IMR-90 (cell line): ENCODE results near the gene MRPS7. TPM values are rescaled to one million over a fixed set of nuclear protein-coding genes. Genes with fewer than 3 reads are reported as not detected.

ENCODE experiments used
- ATAC-seq: fragments of 200-7000 bp; cut with Tn5 transposase; 2 replicates; pipeline ENCODE4 v1.9.1; 2020; ENCODE audit warnings: low read depth, mild to moderate bottlenecking, moderate library complexity
- BruUV-seq: library from RNA; stranded (reverse); fragments of 400-500 nt; replicated peaks from 2 replicates; lab custom pipeline; 2021; lab: Mats Ljungman, UMichigan
- CTCF ChIA-PET: fragments of 300-600 bp; formaldehyde crosslinking; extraction: SDS; loops from one replicate; lab custom pipeline; 2021; ENCODE audit warnings: antibody characterized with exemption; lab: Yijun Ruan, JAX
- POLR2A ChIA-PET: fragments of 300-600 bp; sonication (Branson Sonifier 250); formaldehyde crosslinking; loops from one replicate; lab custom pipeline; 2022; ENCODE audit warnings: antibody characterized with exemption; ENCODE audit not compliant: unreplicated experiment; lab: Charles Lee
- DNase-seq: peaks from one replicate; pipeline ENCODE4 v3.0.0; 2013
- H2AFZ ChIP-seq: replicated peaks from 2 replicates; pipeline ENCODE3; 2013; ENCODE audit warnings: low read length, mild to moderate bottlenecking; ENCODE audit not compliant: poor library complexity
- H2AK5ac ChIP-seq: 2 replicates; pipeline ENCODE4 v1.6.1; 2013; ENCODE audit warnings: low read depth, low read length, inconsistent platforms
- H2AK9ac ChIP-seq: replicated peaks from 2 replicates; pipeline ENCODE3; 2013; ENCODE audit warnings: mild to moderate bottlenecking, low read depth, low read length, moderate library complexity; ENCODE audit not compliant: poor library complexity
- H2BK120ac ChIP-seq: 2 replicates; pipeline ENCODE4 v1.6.1; 2013; ENCODE audit warnings: low read depth, low read length, inconsistent platforms
- H2BK15ac ChIP-seq: 3 replicates; pipeline ENCODE4 v1.6.1; 2013; ENCODE audit warnings: low read depth, low read length, inconsistent platforms
- H2BK20ac ChIP-seq: 2 replicates; pipeline ENCODE4 v1.6.1; 2013; ENCODE audit warnings: low read depth, mild to moderate bottlenecking, inconsistent platforms, low read length, moderate library complexity
- H2BK5ac ChIP-seq: 2 replicates; pipeline ENCODE4 v1.6.1; 2013; ENCODE audit warnings: mild to moderate bottlenecking, low read depth, low read length, inconsistent platforms; ENCODE audit not compliant: poor library complexity, severe bottlenecking
- H3K14ac ChIP-seq: replicated peaks from 2 replicates; pipeline ENCODE4 v1.6.1; 2013; ENCODE audit warnings: low read depth, low read length, inconsistent platforms
- H3K18ac ChIP-seq: 2 replicates; pipeline ENCODE4 v1.6.1; 2013; ENCODE audit warnings: low read depth, low read length, control low read depth
- H3K23ac ChIP-seq: 2 replicates; pipeline ENCODE4 v1.6.1; 2013; ENCODE audit warnings: low read depth, low read length, inconsistent platforms
- H3K27ac ChIP-seq: 2 replicates; pipeline ENCODE4 v1.5.1; 2013; ENCODE audit warnings: mild to moderate bottlenecking, control low read depth, low read length; ENCODE audit not compliant: insufficient read depth
- H3K27me3 ChIP-seq: 2 replicates; pipeline ENCODE4 v1.6.1; 2013; ENCODE audit warnings: low read length; ENCODE audit not compliant: control insufficient read depth, insufficient read depth
- H3K36me3 ChIP-seq: 2 replicates; pipeline ENCODE4 v1.6.1; 2013; ENCODE audit warnings: low read length, mixed read lengths; ENCODE audit not compliant: control insufficient read depth, insufficient read depth
- H3K4ac ChIP-seq: 2 replicates; pipeline ENCODE4 v1.6.1; 2013; ENCODE audit warnings: low read depth, low read length, inconsistent platforms
- H3K4me1 ChIP-seq: 2 replicates; pipeline ENCODE4 v1.6.1; 2013; ENCODE audit warnings: low read length, mixed read lengths; ENCODE audit not compliant: control insufficient read depth, insufficient read depth
- H3K4me2 ChIP-seq: 2 replicates; pipeline ENCODE4 v1.6.1; 2013; ENCODE audit warnings: low read depth, mild to moderate bottlenecking, control low read depth, low read length, moderate library complexity
- H3K4me3 ChIP-seq: 2 replicates; pipeline ENCODE4 v1.5.1; 2013; ENCODE audit warnings: low read depth, mild to moderate bottlenecking, control low read depth, low read length, moderate library complexity; ENCODE audit not compliant: insufficient read depth
- H3K56ac ChIP-seq: 2 replicates; pipeline ENCODE4 v1.6.1; 2013; ENCODE audit warnings: low read length, inconsistent platforms; ENCODE audit not compliant: insufficient read depth; ENCODE audit errors: extremely low read depth
- H3K79me1 ChIP-seq, 2 experiments: 2 replicates each; pipeline ENCODE4 v1.6.1; 2013; ENCODE audit warnings: low read length in 2 of 2, inconsistent platforms in 1 of 2, low read depth in 1 of 2
- H3K9ac ChIP-seq: 2 replicates; pipeline ENCODE4 v1.6.1; 2013; ENCODE audit warnings: low read depth, low read length, control low read depth
- H3K9me1 ChIP-seq: 2 replicates; pipeline ENCODE4 v1.6.1; 2013; ENCODE audit warnings: low read length, inconsistent platforms; ENCODE audit not compliant: insufficient read depth
- H3K9me3 ChIP-seq: 2 replicates; pipeline ENCODE4 v1.6.1; 2013; ENCODE audit warnings: low read length; ENCODE audit not compliant: control insufficient read depth, insufficient read depth
- H4K20me1 ChIP-seq: 2 replicates; pipeline ENCODE4 v1.6.1; 2013; ENCODE audit warnings: low read length, inconsistent platforms; ENCODE audit not compliant: insufficient read depth
- H4K5ac ChIP-seq: 2 replicates; pipeline ENCODE4 v1.6.1; 2013; ENCODE audit warnings: mild to moderate bottlenecking, low read depth, low read length, control low read depth
- H4K8ac ChIP-seq, 2 experiments: 2 replicates each; pipeline ENCODE4 v1.6.1; 2013; ENCODE audit warnings: low read depth in 2 of 2, low read length in 2 of 2, control low read depth in 1 of 2, inconsistent platforms in 1 of 2
- H4K91ac ChIP-seq: 2 replicates; pipeline ENCODE4 v1.6.1; 2013; ENCODE audit warnings: low read depth, low read length, inconsistent platforms; ENCODE audit not compliant: insufficient read depth
- BHLHE40 ChIP-seq: fragments of 150-350 bp; IDR thresholded peaks from 2 replicates; pipeline ENCODE4 v1.6.1; 2016; ENCODE audit warnings: mild to moderate bottlenecking, low read depth, low read length
- CHD1 ChIP-seq: IDR thresholded peaks from 2 replicates; pipeline ENCODE4 v1.6.1; 2012; ENCODE audit warnings: low read depth, low read length, improper control_type of control experiment
- MXI1 ChIP-seq: IDR thresholded peaks from 2 replicates; pipeline ENCODE4 v1.6.1; 2012; ENCODE audit warnings: low read depth, mild to moderate bottlenecking, low read length, moderate library complexity, borderline replicate concordance
- NFE2L2 ChIP-seq: fragments of 150-350 bp; IDR thresholded peaks from 2 replicates; pipeline ENCODE4 v1.6.1; 2016; ENCODE audit warnings: low read depth, mild to moderate bottlenecking, low read length
- POLR2A ChIP-seq: IDR thresholded peaks from 2 replicates; pipeline ENCODE4 v1.6.1; 2012; ENCODE audit warnings: mild to moderate bottlenecking, low read depth, low read length
- SMC3 ChIP-seq: fragments of 150-350 bp; IDR thresholded peaks from 2 replicates; pipeline ENCODE4 v1.6.1; 2016; ENCODE audit warnings: low read depth, mild to moderate bottlenecking, antibody characterized with exemption, low read length, moderate library complexity
- WGBS, 2 experiments: methylation state at CpG; one replicate each; pipeline versions ENCODE4 v1.1.5 to v1.1.7; 2013; ENCODE audit warnings: missing lambda C conversion rate in 2 of 2; ENCODE audit not compliant: insufficient read length in 1 of 2; ENCODE audit errors: extremely low coverage in 2 of 2; 5-methylcytosine and 5-hydroxymethylcytosine counted together
- dilution Hi-C: fragments of 300-500 bp; cut with HindIII; formaldehyde crosslinking; loops from one replicate; pipeline ENCODE4 v1.14.3; 2018; ENCODE audit warnings: low sequenced_read_pairs; ENCODE audit not compliant: unreplicated experiment
- in situ Hi-C: fragments of 300-500 bp; cut with MboI; formaldehyde crosslinking; loops from 3 replicates; pipeline ENCODE4 v1.14.3; 2019; ENCODE audit warnings: low sequenced_read_pairs, inconsistent platforms, mixed read lengths
- intact Hi-C: fragments of 100-400 bp; cut with micrococcal nuclease; formaldehyde crosslinking; loops from 2 replicates; pipeline ENCODE4 v1.10.0; 2022
- polyA plus RNA-seq, 3 experiments: library from polyadenylated mRNA; depleted of rRNA; stranded (reverse); fragments of >200 nt; gene quantifications; 2 replicates each; pipeline ENCODE4 v1.2.3, GENCODE V29; 2012; ENCODE audit warnings: low replicate concordance in 1 of 3
- total RNA-seq: library from RNA; depleted of rRNA; stranded (reverse); fragments of >200 nt; gene quantifications from 2 replicates; pipeline ENCODE4 v1.2.3, GENCODE V29; 2012
- TF ChIP-seq, protein P1 (sequence below): fragments of 150-350 bp; IDR thresholded peaks from 2 replicates; pipeline ENCODE4 v1.6.1; 2017; ENCODE audit warnings: mild to moderate bottlenecking, antibody characterized with exemption, low read length, low read depth
- TF ChIP-seq, protein P2 (sequence below): fragments of 150-350 bp; IDR thresholded peaks from 2 replicates; pipeline ENCODE4 v1.6.1; 2016; ENCODE audit warnings: low read depth, mild to moderate bottlenecking, low read length, moderate library complexity, borderline replicate concordance

The MRPS7 gene
- total and polyA plus RNA-seq, 2 of the 4 experiments (the other 2 are of a cell fraction): 55.9 to 60.5 TPM

DNA sequence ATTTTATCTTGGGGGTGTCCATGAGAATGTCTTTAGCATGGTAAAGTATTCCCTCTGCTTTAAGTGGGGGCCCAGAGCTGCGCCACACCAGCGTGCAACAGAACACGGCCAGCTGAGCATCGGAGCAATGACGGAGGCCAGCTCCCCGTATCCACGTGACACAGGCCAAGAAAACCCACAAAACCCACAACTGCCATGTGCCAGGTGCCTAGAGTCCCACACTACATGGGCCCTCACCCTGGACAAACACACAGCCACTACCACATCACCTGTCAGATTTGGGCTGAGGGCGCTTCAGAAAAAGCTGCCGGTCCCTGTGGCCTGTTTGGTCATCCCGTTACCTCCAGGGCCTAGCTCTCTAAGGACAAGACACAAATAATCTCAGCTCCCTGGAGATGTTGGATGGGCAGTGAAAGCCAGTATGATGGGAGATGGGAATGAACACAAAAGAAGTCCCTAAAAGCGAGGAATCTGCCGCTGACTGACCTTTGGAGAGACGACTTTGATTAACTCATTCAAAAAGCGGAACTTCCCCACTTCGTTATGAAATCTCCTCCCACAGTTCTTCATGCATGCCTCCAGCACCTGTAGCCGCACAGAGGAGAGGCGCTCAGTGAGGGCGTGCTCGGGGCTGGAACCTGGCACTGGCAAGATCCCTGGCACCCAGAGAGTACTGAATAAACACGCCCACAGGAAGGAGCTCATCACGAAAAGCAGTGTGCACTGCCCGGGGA is 17.4 kb upstream of the MRPS7 start:
- TF ChIP-seq, protein P1, sequence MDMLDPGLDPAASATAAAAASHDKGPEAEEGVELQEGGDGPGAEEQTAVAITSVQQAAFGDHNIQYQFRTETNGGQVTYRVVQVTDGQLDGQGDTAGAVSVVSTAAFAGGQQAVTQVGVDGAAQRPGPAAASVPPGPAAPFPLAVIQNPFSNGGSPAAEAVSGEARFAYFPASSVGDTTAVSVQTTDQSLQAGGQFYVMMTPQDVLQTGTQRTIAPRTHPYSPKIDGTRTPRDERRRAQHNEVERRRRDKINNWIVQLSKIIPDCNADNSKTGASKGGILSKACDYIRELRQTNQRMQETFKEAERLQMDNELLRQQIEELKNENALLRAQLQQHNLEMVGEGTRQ: no peak
- TF ChIP-seq POLR2A: no peak
- TF ChIP-seq SMC3: no peak
- TF ChIP-seq, protein P2, sequence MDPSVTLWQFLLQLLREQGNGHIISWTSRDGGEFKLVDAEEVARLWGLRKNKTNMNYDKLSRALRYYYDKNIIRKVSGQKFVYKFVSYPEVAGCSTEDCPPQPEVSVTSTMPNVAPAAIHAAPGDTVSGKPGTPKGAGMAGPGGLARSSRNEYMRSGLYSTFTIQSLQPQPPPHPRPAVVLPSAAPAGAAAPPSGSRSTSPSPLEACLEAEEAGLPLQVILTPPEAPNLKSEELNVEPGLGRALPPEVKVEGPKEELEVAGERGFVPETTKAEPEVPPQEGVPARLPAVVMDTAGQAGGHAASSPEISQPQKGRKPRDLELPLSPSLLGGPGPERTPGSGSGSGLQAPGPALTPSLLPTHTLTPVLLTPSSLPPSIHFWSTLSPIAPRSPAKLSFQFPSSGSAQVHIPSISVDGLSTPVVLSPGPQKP: no peak
- no peak for TF ChIP-seq BHLHE40
- no peak for TF ChIP-seq CHD1
- no peak for TF ChIP-seq NFE2L2
- TF ChIP-seq MXI1: no peak
- Histone ChIP-seq H3K9me1 (no peaks in the 10 kb centered on the region), H3K4me1 (no peaks in the 10 kb centered on the region), H3K79me1 (peaks cover 3 to 21% of the 10 kb centered on the region in 2 experiments; a peak in 3 of 4 replicates), H3K9me3 (no peaks in the 10 kb centered on the region), H3K14ac (no peak overlapping the region), H3K4ac (no peak overlapping the region), H2BK20ac (no peak overlapping the region), H4K8ac (no peak overlapping the region), H2AK5ac (no peak overlapping the region), H2BK120ac (no peak overlapping the region), H3K27ac (no peak overlapping the region), H2BK15ac (no peak overlapping the region), H2AFZ (no peak overlapping the region), H4K20me1 (peaks cover 9% of the 10 kb centered on the region), H4K5ac (no peak overlapping the region), H4K91ac (no peak overlapping the region), H3K23ac (no peak overlapping the region), H3K9ac (no peak overlapping the region), H2BK5ac (no peak overlapping the region), H3K4me2 (no peak overlapping the region), H3K36me3 (peaks cover 71% of the 10 kb centered on the region), H3K4me3 (no peak overlapping the region), H2AK9ac (no peak overlapping the region), H3K27me3 (no peaks in the 10 kb centered on the region), H3K18ac (no peak overlapping the region), H3K56ac (no peak overlapping the region)
- POLR2A ChIA-PET: no interaction called here
- DNase-seq (no peak), ATAC-seq (no peak)
- dilution Hi-C loops: no loop called here
- intact Hi-C loops: no loop called here
- no TSS peak for BruUV-seq
- CTCF ChIA-PET: no interaction called here
- WGBS, 2 experiments: no CpG with 5 or more reads among the region's 22 CpGs
- in situ Hi-C loops: no loop called here
